Measurements from ENCODE around the gene PPP1R12A.

PPP1R12A gene

DNA sequence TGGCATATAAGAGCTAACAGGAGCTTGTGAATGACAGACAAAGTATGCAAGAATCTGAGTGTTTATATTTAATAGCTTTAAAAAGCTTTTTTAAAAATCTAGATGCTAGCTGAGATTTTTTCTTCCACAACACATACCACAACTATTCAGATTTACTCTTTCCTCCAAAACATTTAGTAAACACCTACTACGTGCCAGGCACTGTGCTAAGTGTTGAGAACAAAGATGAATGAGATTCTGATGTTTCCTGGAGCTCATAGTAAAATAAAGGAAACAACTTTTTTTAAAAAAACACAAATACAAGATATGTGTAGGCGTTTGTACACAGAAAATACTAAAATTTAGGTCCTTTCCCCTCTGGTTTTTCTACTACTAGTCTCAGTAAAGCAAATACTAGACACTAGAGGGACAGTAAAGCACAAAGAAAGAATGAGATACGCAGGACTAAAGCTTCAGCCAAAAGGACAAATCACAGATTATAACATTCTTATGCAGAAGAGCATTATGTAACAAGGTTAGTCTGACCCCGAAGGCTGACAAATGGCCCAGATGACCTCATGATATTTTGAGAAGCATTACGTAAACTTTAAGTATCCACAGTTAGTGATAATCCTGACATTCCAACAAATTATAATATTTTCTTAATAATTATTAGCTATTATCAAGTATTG is 165.6 kb downstream of the PPP1R12A start:
- no peak for DNase-seq (ENCODE audit: low read depth, low spot score)

DNA sequence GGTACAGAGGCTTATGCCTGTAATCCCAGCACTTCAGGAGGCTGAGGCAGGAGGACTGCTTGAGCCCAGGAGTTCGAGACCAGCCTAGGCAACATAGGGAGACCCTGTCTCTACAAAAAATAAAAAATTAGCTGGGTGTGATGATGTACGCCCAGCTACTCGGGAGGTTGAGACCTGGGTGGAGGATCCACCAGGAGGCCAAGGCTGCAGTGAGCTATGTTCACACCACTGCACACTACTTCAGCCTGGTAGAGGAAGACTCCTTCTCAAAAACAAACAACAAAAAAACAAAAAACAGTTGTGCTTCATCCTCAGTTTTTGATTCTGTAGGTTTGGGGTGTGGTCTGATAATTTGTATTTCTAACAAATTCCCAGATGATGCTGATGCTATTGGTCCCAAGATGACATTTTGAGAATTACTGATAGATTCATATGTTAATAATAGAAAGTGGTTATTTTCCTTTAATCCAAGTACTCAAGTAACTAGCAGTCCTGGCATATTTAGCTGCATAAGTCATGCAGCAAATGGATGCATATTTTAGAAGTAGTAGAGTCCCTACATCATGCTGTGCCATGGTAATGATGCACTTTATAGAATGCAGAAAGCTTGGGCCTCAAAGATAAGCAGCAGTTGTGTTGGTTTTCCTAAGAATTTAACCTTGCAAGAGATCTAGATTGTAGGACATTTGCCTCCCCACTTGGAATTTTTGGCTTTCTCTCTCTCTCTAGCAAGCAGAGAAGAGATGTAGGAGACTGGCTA is 168.0 kb downstream of the PPP1R12A start:
- no peak for DNase-seq (ENCODE audit: low read depth, low spot score)

DNA sequence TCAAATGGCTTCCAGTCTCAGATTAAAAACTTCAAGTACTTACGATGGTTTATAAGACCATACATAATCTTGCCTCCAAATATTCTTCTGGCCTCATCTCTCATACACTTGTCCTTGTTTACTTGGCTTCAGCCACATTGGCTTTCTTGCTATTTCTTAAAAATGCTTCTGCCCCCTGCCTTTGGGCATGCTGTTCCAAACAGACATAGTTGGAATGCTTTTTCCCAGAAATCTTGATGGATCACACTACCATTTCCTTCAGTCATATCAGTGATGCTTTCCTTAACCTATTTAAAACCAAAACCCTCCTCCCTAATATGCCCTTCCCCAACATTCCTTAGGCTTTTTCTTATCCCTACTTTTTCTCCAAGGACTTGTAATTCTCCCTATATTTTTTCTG is 169.7 kb downstream of the PPP1R12A start:
- DNase-seq (ENCODE audit: low read depth, low spot score): no peak

DNA sequence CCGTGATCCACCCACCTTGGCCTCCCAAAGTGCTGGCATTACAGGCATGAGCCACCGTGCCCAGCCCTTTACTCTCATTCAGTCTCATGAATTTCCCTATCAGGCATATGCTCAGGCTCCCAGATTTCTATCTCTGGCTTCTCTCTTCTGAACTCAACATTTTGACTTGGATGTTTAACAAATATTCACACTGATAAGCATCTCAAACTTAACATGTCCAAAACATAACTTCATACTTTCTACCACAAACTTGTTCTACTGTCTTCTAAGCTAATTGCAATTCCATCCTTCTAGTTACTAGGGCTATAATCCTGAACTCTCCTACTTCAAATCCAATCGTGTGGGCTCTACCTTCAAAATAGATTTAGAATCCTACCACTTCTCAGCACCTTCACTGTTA is 170.3 kb downstream of the PPP1R12A start:
- no peak for DNase-seq (ENCODE audit: low read depth, low spot score)

DNA sequence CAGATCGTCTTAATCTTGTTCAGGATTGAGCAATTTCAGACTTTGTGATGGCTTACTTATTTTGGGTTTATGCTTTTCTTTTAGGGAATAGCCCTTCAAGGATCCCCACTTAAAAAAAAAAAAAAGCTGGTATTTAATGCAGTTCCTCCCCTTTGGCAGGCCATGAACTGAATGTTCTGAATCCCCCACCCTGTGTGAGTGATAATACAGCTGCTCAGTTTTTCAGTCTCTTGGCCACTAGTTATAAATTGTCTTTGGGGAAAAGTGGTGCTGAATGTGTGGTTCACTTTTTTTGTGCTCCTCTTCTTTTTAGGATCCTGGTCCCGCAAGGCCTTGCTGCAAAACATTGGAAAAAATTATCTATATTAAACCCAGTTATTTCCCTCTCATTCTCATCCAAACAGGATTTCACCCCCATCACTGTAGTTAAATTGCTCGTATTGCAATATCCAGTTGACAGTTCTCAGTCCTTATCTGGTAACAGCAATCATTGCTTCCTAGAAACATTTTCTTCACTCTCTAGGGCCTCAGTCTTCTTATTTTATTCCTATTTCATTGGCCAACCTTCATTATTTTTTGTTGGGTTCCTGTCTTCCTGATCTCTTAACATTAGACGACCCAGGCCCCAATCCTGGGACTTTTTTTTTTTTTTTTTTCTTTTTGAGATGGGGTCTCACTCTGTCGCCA is 171.0 kb downstream of the PPP1R12A start:
- DNase-seq (ENCODE audit: low read depth, low spot score): no peak

DNA sequence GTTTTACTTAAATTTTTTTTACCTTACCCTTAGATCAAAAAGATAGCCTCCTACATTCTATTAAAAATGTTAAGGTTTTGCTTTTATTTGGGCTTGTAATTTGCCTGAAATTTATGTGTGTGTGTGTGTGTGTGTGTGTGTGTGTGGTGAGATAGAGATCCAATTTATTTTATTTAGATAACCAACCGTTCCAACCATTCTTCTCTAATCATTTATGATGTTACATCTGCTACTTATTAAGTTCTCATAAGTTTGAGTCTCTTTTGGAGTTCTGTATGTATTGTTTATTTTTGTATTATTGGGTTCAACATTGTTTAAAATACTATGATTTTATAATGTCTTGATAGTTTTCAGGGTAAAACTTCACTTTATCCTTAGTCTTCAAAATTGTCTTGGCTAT is 173.6 kb downstream of the PPP1R12A start:
- DNase-seq (ENCODE audit: low read depth, low spot score): no peak

DNA sequence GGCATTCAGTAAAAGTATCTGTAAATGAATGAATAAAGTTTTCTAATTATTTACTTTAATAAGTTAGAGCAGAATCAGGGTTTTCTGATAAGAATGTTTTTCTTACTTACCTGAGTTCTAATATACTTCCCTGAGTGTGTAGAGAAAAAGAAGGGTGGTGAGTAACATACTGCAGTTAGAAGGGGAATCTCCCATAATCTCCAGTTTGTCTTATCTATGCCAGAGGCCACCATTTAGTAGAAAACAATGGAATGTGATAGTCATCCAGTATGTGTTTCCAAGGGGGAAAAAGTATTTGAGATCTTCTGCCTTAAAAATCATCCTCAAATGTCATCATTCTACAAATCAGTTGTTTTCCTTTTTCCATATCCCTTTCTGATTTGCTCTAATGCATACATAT is 187.6 kb downstream of the PPP1R12A start:
- no peak for DNase-seq (ENCODE audit: low read depth, low spot score)

DNA sequence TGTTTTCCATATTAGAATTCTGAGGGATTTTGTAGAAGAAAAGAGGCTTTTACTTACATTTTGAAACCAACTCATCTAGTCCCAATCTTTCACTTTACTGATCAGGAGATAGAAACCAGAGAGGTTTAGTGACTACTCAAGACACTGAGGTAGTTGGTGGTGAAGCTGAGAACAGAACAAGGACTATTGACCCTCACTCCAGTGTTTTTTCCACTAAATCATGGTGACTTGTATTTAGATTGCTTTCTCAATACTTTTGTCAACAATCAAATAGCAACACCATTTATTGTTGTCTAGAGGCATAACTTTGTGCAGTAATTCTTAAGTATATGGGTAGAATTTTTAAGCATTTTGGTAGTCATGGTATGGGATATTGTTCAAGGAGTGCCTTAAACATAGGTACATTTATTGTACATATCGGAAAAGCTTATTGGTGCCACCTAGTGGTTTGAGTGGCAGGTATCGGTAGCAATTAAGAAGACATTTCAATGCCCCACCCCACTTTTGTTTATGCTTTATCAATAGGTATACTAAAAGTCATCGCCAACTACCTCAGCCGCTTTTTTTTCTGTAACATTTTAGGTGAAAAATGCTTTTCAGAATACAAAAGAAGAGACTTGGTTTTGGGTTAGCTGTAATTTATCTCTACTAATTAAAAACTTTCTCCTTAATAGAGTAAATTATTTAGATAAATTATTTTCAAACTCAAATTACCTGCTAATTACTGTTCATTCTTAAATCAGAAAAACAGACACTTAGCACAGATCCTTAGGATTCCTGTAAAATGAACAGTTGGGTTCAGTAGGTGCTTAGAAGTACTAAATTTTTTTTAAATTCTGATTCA is 196.8 kb downstream of the PPP1R12A start:
- peak; percentile 12 for DNase-seq (ENCODE audit: low read depth, low spot score)

DNA sequence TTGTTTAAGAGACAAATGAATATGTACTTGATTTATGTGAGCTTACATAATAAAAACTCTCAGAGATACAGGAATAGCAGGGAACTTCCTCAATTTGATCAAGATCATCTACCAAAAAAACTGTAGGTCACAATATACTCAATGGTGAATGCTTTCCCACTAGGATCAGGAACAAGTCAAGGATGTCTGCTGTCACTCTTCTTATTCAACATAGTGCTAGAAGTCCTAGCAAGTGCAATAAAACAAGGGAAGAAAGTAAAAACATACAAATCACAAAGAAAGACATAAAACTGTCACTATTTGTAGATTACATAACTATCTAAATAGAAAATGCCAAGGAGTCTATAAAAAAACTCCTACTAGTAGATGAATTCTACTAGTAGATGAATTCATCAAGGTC is 202.3 kb downstream of the PPP1R12A start:
- DNase-seq (ENCODE audit: low read depth, low spot score): no peak

DNA sequence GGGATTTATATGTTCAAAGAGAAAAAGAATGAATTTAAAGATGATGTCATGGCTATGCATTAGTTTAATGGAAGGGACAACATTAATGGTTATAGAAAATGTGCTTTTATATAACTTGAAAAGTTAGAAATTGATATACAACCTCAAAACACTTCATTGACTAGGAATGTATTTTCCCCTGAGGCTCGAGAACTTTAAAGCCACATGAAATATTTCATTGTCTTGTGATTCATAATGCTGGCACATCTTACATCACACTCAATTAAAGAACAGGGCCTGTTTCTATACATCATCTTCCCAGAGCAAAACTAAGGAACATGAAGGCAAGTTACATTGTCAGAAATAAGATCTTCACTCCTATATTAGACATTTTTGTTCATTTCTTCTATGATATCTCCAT is 208.9 kb downstream of the PPP1R12A start:
- DNase-seq (ENCODE audit: low read depth, low spot score): no peak
